ENCODE data around the gene CDKN1B. TPM values are rescaled to one million over a fixed set of nuclear protein-coding genes. Genes with fewer than 3 reads are reported as not detected.
A peak's percentile ranks its signal among the peaks of the same experiment; 100 is the strongest.

The CDKN1B gene
- total and polyA plus RNA-seq, 2 of the 13 experiments (the other 11 are each of a cell fraction or from before 2014, with no cell fraction given): 20.1 to 37.2 TPM

DNA sequence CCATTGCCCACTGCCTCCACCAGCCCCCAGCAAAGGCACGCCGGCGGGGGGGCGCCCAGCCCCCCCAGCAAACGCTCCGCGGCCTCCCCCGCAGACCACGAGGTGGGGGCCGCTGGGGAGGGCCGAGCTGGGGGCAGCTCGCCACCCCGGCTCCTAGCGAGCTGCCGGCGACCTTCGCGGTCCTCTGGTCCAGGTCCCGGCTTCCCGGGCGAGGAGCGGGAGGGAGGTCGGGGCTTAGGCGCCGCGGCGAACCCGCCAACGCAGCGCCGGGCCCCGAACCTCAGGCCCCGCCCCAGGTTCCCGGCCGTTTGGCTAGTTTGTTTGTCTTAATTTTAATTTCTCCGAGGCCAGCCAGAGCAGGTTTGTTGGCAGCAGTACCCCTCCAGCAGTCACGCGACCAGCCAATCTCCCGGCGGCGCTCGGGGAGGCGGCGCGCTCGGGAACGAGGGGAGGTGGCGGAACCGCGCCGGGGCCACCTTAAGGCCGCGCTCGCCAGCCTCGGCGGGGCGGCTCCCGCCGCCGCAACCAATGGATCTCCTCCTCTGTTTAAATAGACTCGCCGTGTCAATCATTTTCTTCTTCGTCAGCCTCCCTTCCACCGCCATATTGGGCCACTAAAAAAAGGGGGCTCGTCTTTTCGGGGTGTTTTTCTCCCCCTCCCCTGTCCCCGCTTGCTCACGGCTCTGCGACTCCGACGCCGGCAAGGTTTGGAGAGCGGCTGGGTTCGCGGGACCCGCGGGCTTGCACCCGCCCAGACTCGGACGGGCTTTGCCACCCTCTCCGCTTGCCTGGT lies at the start of gene CDKN1B (continued):
- TF ChIP-seq ZNF768 (CRISPR knock-in tag; IDR thresholded peaks at IDR 0.05) (peak; percentile 37; the same call in 1 of the 2 replicates), FOXP1 (IDR thresholded peaks at IDR 0.05) (no peak), FOXP1 (CRISPR knock-in tag; IDR thresholded peaks at IDR 0.05) (0 out of 2 replicates have a peak, but pooled peaks have one; percentile 31), ZNF614 (CRISPR knock-in tag; IDR thresholded peaks at IDR 0.05; ENCODE audit: borderline replicate concordance) (no peak; the same call in 1 of the 2 replicates), ZNF446 (CRISPR knock-in tag; IDR thresholded peaks at IDR 0.05) (no peak), ATF7-NPFF (CRISPR knock-in tag; IDR thresholded peaks at IDR 0.05; ENCODE audit: low read depth) (0 out of 2 replicates have a peak, but pooled peaks have one; percentile 16), TMF1 (CRISPR knock-in tag; IDR thresholded peaks at IDR 0.05; ENCODE audit: low read depth) (no peak), ZNF570 (CRISPR knock-in tag; IDR thresholded peaks at IDR 0.05; ENCODE audit: borderline replicate concordance) (no peak), ZFY (CRISPR knock-in tag; IDR thresholded peaks at IDR 0.05) (peak; percentile 45; the same call in 1 of the 2 replicates), ZBTB38 (CRISPR knock-in tag; IDR thresholded peaks at IDR 0.05) (peak; percentile 61; the same call in 1 of the 2 replicates), ZNF670 (CRISPR knock-in tag; IDR thresholded peaks at IDR 0.05; ENCODE audit: borderline replicate concordance) (peak; percentile 28; the same call in 1 of the 2 replicates), MEIS1 (CRISPR knock-in tag; IDR thresholded peaks at IDR 0.05; ENCODE audit: borderline replicate concordance) (no peak), ZFP90 (CRISPR knock-in tag; IDR thresholded peaks at IDR 0.05; ENCODE audit: borderline replicate concordance) (0 out of 2 replicates have a peak, but pooled peaks have one; percentile 48), ZNF839 (CRISPR knock-in tag; IDR thresholded peaks at IDR 0.05; ENCODE audit: borderline replicate concordance) (no peak), ZNF124 (CRISPR knock-in tag; IDR thresholded peaks at IDR 0.05) (0 out of 2 replicates have a peak, but pooled peaks have one; percentile 60), ZNF253 (CRISPR knock-in tag; IDR thresholded peaks at IDR 0.05; ENCODE audit: borderline replicate concordance) (no peak), KLF12 (CRISPR knock-in tag; IDR thresholded peaks at IDR 0.05; ENCODE audit: borderline replicate concordance) (peak; percentile 38; the same call in 1 of the 2 replicates)
- TF ChIP-seq, protein P1, sequence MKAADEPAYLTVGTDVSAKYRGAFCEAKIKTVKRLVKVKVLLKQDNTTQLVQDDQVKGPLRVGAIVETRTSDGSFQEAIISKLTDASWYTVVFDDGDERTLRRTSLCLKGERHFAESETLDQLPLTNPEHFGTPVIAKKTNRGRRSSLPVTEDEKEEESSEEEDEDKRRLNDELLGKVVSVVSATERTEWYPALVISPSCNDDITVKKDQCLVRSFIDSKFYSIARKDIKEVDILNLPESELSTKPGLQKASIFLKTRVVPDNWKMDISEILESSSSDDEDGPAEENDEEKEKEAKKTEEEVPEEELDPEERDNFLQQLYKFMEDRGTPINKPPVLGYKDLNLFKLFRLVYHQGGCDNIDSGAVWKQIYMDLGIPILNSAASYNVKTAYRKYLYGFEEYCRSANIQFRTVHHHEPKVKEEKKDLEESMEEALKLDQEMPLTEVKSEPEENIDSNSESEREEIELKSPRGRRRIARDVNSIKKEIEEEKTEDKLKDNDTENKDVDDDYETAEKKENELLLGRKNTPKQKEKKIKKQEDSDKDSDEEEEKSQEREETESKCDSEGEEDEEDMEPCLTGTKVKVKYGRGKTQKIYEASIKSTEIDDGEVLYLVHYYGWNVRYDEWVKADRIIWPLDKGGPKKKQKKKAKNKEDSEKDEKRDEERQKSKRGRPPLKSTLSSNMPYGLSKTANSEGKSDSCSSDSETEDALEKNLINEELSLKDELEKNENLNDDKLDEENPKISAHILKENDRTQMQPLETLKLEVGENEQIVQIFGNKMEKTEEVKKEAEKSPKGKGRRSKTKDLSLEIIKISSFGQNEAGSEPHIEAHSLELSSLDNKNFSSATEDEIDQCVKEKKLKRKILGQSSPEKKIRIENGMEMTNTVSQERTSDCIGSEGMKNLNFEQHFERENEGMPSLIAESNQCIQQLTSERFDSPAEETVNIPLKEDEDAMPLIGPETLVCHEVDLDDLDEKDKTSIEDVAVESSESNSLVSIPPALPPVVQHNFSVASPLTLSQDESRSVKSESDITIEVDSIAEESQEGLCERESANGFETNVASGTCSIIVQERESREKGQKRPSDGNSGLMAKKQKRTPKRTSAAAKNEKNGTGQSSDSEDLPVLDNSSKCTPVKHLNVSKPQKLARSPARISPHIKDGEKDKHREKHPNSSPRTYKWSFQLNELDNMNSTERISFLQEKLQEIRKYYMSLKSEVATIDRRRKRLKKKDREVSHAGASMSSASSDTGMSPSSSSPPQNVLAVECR (CRISPR knock-in tag; IDR thresholded peaks at IDR 0.05; ENCODE audit: borderline replicate concordance): peak; percentile 73
- TF ChIP-seq, protein P2, sequence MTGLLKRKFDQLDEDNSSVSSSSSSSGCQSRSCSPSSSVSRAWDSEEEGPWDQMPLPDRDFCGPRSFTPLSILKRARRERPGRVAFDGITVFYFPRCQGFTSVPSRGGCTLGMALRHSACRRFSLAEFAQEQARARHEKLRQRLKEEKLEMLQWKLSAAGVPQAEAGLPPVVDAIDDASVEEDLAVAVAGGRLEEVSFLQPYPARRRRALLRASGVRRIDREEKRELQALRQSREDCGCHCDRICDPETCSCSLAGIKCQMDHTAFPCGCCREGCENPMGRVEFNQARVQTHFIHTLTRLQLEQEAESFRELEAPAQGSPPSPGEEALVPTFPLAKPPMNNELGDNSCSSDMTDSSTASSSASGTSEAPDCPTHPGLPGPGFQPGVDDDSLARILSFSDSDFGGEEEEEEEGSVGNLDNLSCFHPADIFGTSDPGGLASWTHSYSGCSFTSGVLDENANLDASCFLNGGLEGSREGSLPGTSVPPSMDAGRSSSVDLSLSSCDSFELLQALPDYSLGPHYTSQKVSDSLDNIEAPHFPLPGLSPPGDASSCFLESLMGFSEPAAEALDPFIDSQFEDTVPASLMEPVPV (CRISPR knock-in tag; IDR thresholded peaks at IDR 0.05): peak; percentile 60; the same call in 1 of the 2 replicates
- TF ChIP-seq, protein P3, sequence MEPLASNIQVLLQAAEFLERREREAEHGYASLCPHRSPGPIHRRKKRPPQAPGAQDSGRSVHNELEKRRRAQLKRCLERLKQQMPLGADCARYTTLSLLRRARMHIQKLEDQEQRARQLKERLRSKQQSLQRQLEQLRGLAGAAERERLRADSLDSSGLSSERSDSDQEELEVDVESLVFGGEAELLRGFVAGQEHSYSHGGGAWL (CRISPR knock-in tag; IDR thresholded peaks at IDR 0.05): peak; percentile 53; the same call in 1 of the 2 replicates
